ENCODE data around the gene TSPAN18.

The TSPAN18 gene

GRCh38 chr11:44752300-44752699 is 25.5 kb downstream of the TSPAN18 start:
- no peak overlapping the region for H3K4ac ChIP-seq (ENCODE audit: low read depth in 1 of 2, low read length in 2 of 2)
- no peak overlapping the region for H3K14ac ChIP-seq (ENCODE audit: low read length in 2 of 2)
- H3K4me3 ChIP-seq (ENCODE audit: insufficient read depth in 1 of 2, low read depth in 1 of 2, low read length in 2 of 2) = no peak overlapping the region
- H3K36me3 ChIP-seq (ENCODE audit: control insufficient read depth in 1 of 2, insufficient read depth in 2 of 2, low read depth in 1 of 2, low read length in 2 of 2) = no peaks in the 10 kb centered on the region
- no peak overlapping the region for H4K91ac ChIP-seq (ENCODE audit: low read length)
- no peaks in the 10 kb centered on the region for H3K79me1 ChIP-seq (replicated peaks; ENCODE audit: low read length, poor library complexity, severe bottlenecking)
- no peak for DNase-seq
- WGBS = no CpG with 5 or more reads among the region's 2 CpGs
- no peak overlapping the region for H3K9ac ChIP-seq (ENCODE audit: low read length)
- no peak overlapping the region for H2BK5ac ChIP-seq (ENCODE audit: low read depth, low read length, poor library complexity, severe bottlenecking)
- no peak overlapping the region for H3K23ac ChIP-seq (ENCODE audit: low read length in 2 of 2)
- no peak overlapping the region for H3K4me2 ChIP-seq (ENCODE audit: low read length, poor library complexity, severe bottlenecking)
- H3K27me3 ChIP-seq (ENCODE audit: control insufficient read depth in 1 of 2, insufficient read depth in 1 of 2, low read length in 2 of 2) = peaks cover 32 to 44% of the 10 kb centered on the region in 2 experiments
- H2BK12ac ChIP-seq (ENCODE audit: low read length in 2 of 2) = no peak overlapping the region
- H4K8ac ChIP-seq (ENCODE audit: low read length) = no peak overlapping the region
- H3K27ac ChIP-seq (ENCODE audit: low read length, poor library complexity, severe bottlenecking) = no peak overlapping the region
- no peaks in the 10 kb centered on the region for H3K4me1 ChIP-seq (ENCODE audit: control insufficient read depth, insufficient read depth, low read depth, low read length)
- no peak overlapping the region for H2AFZ ChIP-seq (ENCODE audit: low read depth, low read length)
- H2BK120ac ChIP-seq (ENCODE audit: low read depth, low read length) = no peak overlapping the region
- H2BK15ac ChIP-seq (ENCODE audit: low read depth, poor library complexity, severe bottlenecking) = no peak overlapping the region
- no peaks in the 10 kb centered on the region for H3K9me3 ChIP-seq (ENCODE audit: control insufficient read depth, low read length)
- no peak overlapping the region for H3K18ac ChIP-seq (ENCODE audit: low read depth in 1 of 2, low read length in 2 of 2)
- no peak overlapping the region for H2AK5ac ChIP-seq (ENCODE audit: low read length, severe bottlenecking)

- Histone ChIP-seq H2BK12ac (ENCODE audit: low read length in 2 of 2) (no peak overlapping the region), H3K27ac (ENCODE audit: low read length, poor library complexity, severe bottlenecking) (no peak overlapping the region), H3K4me1 (ENCODE audit: control insufficient read depth, insufficient read depth, low read depth, low read length) (no peaks in the 10 kb centered on the region), H3K18ac (ENCODE audit: low read depth in 1 of 2, low read length in 2 of 2) (no peak overlapping the region), H3K23ac (ENCODE audit: low read length in 2 of 2) (no peak overlapping the region), H2AFZ (ENCODE audit: low read depth, low read length) (no peak overlapping the region), H3K79me1 (replicated peaks; ENCODE audit: low read length, poor library complexity, severe bottlenecking) (no peaks in the 10 kb centered on the region), H2BK120ac (ENCODE audit: low read depth, low read length) (no peak overlapping the region), H3K9ac (ENCODE audit: low read length) (no peak overlapping the region), H3K27me3 (ENCODE audit: control insufficient read depth in 1 of 2, insufficient read depth in 1 of 2, low read length in 2 of 2) (peaks cover 32 to 40% of the 10 kb centered on the region in 2 experiments), H3K4me2 (ENCODE audit: low read length, poor library complexity, severe bottlenecking) (no peak overlapping the region), H2BK15ac (ENCODE audit: low read depth, poor library complexity, severe bottlenecking) (no peak overlapping the region), H3K4me3 (ENCODE audit: insufficient read depth in 1 of 2, low read depth in 1 of 2, low read length in 2 of 2) (no peak overlapping the region), H2BK5ac (ENCODE audit: low read depth, low read length, poor library complexity, severe bottlenecking) (no peak overlapping the region), H2AK5ac (ENCODE audit: low read length, severe bottlenecking) (no peak overlapping the region), H3K14ac (ENCODE audit: low read length in 2 of 2) (no peak overlapping the region), H3K36me3 (ENCODE audit: control insufficient read depth in 1 of 2, insufficient read depth in 2 of 2, low read depth in 1 of 2, low read length in 2 of 2) (no peaks in the 10 kb centered on the region), H4K8ac (ENCODE audit: low read length) (no peak overlapping the region), H4K91ac (ENCODE audit: low read length) (no peak overlapping the region), H3K9me3 (ENCODE audit: control insufficient read depth, low read length) (peaks cover 4% of the 10 kb centered on the region), H3K4ac (ENCODE audit: low read depth in 1 of 2, low read length in 2 of 2) (no peak overlapping the region)
- DNase-seq = no peak
- 87% methylated on average over 1 of the region's 1 CpG for WGBS
Observed at GRCh38 chr11:44752713-44753112, 26.0 kb downstream of the TSPAN18 start.

DNA sequence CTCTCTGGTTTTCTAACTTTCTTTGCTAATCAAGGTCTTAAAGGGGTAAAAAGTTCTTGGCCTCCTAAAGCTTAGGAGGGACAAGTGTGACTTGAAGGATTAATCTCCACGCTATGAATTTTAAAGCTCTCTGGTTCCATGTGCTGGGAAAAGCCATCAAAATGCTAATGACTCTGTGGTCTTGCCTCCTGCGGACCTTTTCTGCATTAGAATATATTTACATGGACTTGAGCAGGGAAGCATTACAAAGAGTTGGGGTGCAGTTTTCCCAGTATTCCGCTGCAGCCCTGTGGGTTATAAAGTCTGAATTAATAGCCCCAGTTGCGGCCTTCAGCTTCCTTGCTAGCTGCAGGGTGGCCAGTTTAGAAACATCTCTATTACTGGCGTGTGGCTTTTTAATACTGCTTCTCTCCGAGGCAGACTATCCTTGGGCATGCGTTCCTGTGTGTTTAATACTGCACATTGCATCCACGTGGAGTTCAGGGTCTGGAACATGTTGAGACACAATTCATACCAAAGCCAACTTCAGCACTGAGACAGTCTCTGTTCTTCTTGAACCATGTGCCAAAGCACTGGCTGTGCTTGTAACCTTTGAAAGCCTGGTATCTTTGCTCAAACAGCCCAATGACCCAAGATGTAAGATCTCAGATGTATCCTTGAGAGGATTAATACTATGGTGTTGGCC is 27.3 kb downstream of the TSPAN18 start:
- H3K4ac ChIP-seq (ENCODE audit: low read depth in 1 of 2, low read length in 2 of 2) = no peak overlapping the region
- H3K27me3 ChIP-seq (ENCODE audit: control insufficient read depth in 1 of 2, insufficient read depth in 1 of 2, low read length in 2 of 2) = peaks cover 28 to 38% of the 10 kb centered on the region in 2 experiments
- peaks cover 8% of the 10 kb centered on the region for H3K9me3 ChIP-seq (ENCODE audit: control insufficient read depth, low read length)
- H4K91ac ChIP-seq (ENCODE audit: low read length) = no peak overlapping the region
- no peak overlapping the region for H3K9ac ChIP-seq (ENCODE audit: low read length)
- no peak overlapping the region for H2BK5ac ChIP-seq (ENCODE audit: low read depth, low read length, poor library complexity, severe bottlenecking)
- DNase-seq = no peak
- no peak overlapping the region for H2AFZ ChIP-seq (ENCODE audit: low read depth, low read length)
- H3K4me3 ChIP-seq (ENCODE audit: insufficient read depth in 1 of 2, low read depth in 1 of 2, low read length in 2 of 2) = no peak overlapping the region
- peak overlapping the region; percentile 36 for H2BK15ac ChIP-seq (ENCODE audit: low read depth, poor library complexity, severe bottlenecking)
- H3K18ac ChIP-seq (ENCODE audit: low read depth in 1 of 2, low read length in 2 of 2) = no peak overlapping the region
- H3K79me1 ChIP-seq (replicated peaks; ENCODE audit: low read length, poor library complexity, severe bottlenecking) = no peaks in the 10 kb centered on the region
- peak overlapping the region in 1 of 2 experiments; percentile 28 for H2BK12ac ChIP-seq (ENCODE audit: low read length in 2 of 2)
- H3K36me3 ChIP-seq (ENCODE audit: control insufficient read depth in 1 of 2, insufficient read depth in 2 of 2, low read depth in 1 of 2, low read length in 2 of 2) = no peaks in the 10 kb centered on the region
- no peak overlapping the region for H3K14ac ChIP-seq (ENCODE audit: low read length in 2 of 2)
- H3K23ac ChIP-seq (ENCODE audit: low read length in 2 of 2) = no peak overlapping the region
- no peak overlapping the region for H2AK5ac ChIP-seq (ENCODE audit: low read length, severe bottlenecking)
- no peak overlapping the region for H4K8ac ChIP-seq (ENCODE audit: low read length)
- H3K27ac ChIP-seq (ENCODE audit: low read length, poor library complexity, severe bottlenecking) = no peak overlapping the region
- WGBS = 50% methylated on average over 8 of the region's 8 CpGs
- no peak overlapping the region for H3K4me2 ChIP-seq (ENCODE audit: low read length, poor library complexity, severe bottlenecking)
- no peaks in the 10 kb centered on the region for H3K4me1 ChIP-seq (ENCODE audit: control insufficient read depth, insufficient read depth, low read depth, low read length)
- no peak overlapping the region for H2BK120ac ChIP-seq (ENCODE audit: low read depth, low read length)

- Histone ChIP-seq H3K36me3 (ENCODE audit: control insufficient read depth in 1 of 2, insufficient read depth in 2 of 2, low read depth in 1 of 2, low read length in 2 of 2) (no peaks in the 10 kb centered on the region), H3K27me3 (ENCODE audit: control insufficient read depth in 1 of 2, insufficient read depth in 1 of 2, low read length in 2 of 2) (peaks cover 25 to 36% of the 10 kb centered on the region in 2 experiments), H3K79me1 (replicated peaks; ENCODE audit: low read length, poor library complexity, severe bottlenecking) (no peaks in the 10 kb centered on the region), H3K18ac (ENCODE audit: low read depth in 1 of 2, low read length in 2 of 2) (peak overlapping the region in 1 of 2 experiments; percentile 5), H3K14ac (ENCODE audit: low read length in 2 of 2) (no peak overlapping the region), H3K27ac (ENCODE audit: low read length, poor library complexity, severe bottlenecking) (no peak overlapping the region), H3K4me2 (ENCODE audit: low read length, poor library complexity, severe bottlenecking) (no peak overlapping the region), H2BK120ac (ENCODE audit: low read depth, low read length) (no peak overlapping the region), H2AFZ (ENCODE audit: low read depth, low read length) (no peak overlapping the region), H3K4me1 (ENCODE audit: control insufficient read depth, insufficient read depth, low read depth, low read length) (no peaks in the 10 kb centered on the region), H3K23ac (ENCODE audit: low read length in 2 of 2) (no peak overlapping the region), H3K4me3 (ENCODE audit: insufficient read depth in 1 of 2, low read depth in 1 of 2, low read length in 2 of 2) (no peak overlapping the region), H2AK5ac (ENCODE audit: low read length, severe bottlenecking) (no peak overlapping the region), H3K9me3 (ENCODE audit: control insufficient read depth, low read length) (peaks cover 8% of the 10 kb centered on the region), H3K9ac (ENCODE audit: low read length) (no peak overlapping the region), H4K91ac (ENCODE audit: low read length) (no peak overlapping the region), H2BK15ac (ENCODE audit: low read depth, poor library complexity, severe bottlenecking) (no peak overlapping the region), H2BK5ac (ENCODE audit: low read depth, low read length, poor library complexity, severe bottlenecking) (no peak overlapping the region), H2BK12ac (ENCODE audit: low read length in 2 of 2) (no peak overlapping the region), H4K8ac (ENCODE audit: low read length) (peak overlapping the region; percentile 51), H3K4ac (ENCODE audit: low read depth in 1 of 2, low read length in 2 of 2) (no peak overlapping the region)
- 69% methylated on average over 8 of the region's 9 CpGs for WGBS
- no peak for DNase-seq
Observed at GRCh38 chr11:44754876-44755555, 28.3 kb downstream of the TSPAN18 start.

All from mesenchymal stem cell (in vitro differentiated cells and primary cell).